Kidney (tissue), 14 donors: Measurements from ENCODE around the gene AP2B1. TPM values are rescaled to one million over a fixed set of nuclear protein-coding genes. Genes with fewer than 3 reads are reported as not detected.
A peak's percentile ranks its signal among the peaks of the same experiment; 100 is the strongest.

Experiments used
- DNase-seq, 5 donors: peaks; one replicate each; pipeline ENCODE4 v3.0.0-alpha.2; 2013 to 2020
- FAIRE-seq: peaks from 2 replicates; lab custom pipeline; 2012; peaks lifted over from hg19 to GRCh38; lab: Jason Lieb, UNC
- H3K27ac ChIP-seq, 2 donors: one replicate each; pipeline ENCODE4 v1.7.0; 2013; ENCODE audit warnings: low read depth in 2 of 2, low read length in 2 of 2, inconsistent platforms in 1 of 2
- H3K27me3 ChIP-seq: one replicate; pipeline ENCODE4 v1.7.1; 2013; ENCODE audit warnings: low read length, inconsistent platforms; ENCODE audit not compliant: control insufficient read depth, insufficient read depth
- H3K36me3 ChIP-seq, 3 donors: one replicate each; pipeline versions ENCODE4 v1.7.0 to v1.7.1; 2013; ENCODE audit warnings: low read length in 3 of 3, control low read depth in 1 of 3, inconsistent platforms in 1 of 3; ENCODE audit not compliant: insufficient read depth in 3 of 3, control insufficient read depth in 2 of 3
- H3K4me1 ChIP-seq, 3 donors: one replicate each; pipeline versions ENCODE4 v1.7.0 to v1.7.1; 2013; ENCODE audit warnings: low read length in 3 of 3, inconsistent platforms in 1 of 3, low read depth in 1 of 3; ENCODE audit not compliant: control insufficient read depth in 2 of 3, insufficient read depth in 2 of 3
- H3K4me3 ChIP-seq, 3 donors: one replicate each; pipeline versions ENCODE4 v1.7.0 to v1.8.1; 2013; ENCODE audit warnings: low read length in 3 of 3, control low read depth in 1 of 3, inconsistent platforms in 1 of 3
- H3K9ac ChIP-seq, 3 donors: one replicate each; pipeline versions ENCODE4 v1.7.0 to v1.7.1; 2013; ENCODE audit warnings: low read length in 3 of 3, control low read depth in 1 of 3, inconsistent platforms in 1 of 3
- H3K9me3 ChIP-seq, 3 donors: one replicate each; pipeline versions ENCODE4 v1.7.0 to v1.7.1; 2013; ENCODE audit warnings: low read length in 3 of 3, control low read depth in 1 of 3, inconsistent platforms in 1 of 3; ENCODE audit not compliant: control insufficient read depth in 2 of 3, insufficient read depth in 1 of 3
- CTCF ChIP-seq: IDR thresholded peaks from 3 replicates; pipeline ENCODE4 v1.5.1; 2012; ENCODE audit warnings: mild to moderate bottlenecking, moderate library complexity, borderline replicate concordance; ENCODE audit not compliant: insufficient read depth; ENCODE audit errors: extremely low read depth
- intact Hi-C: fragments of 100-400 bp; cut with DNase I; formaldehyde crosslinking; loops from one replicate; pipeline ENCODE4 v1.11.1; 2022
- polyA plus RNA-seq: library from polyadenylated mRNA; stranded (reverse); fragments of 350-450 nt; fragmentation: Illumina TruSeq; extraction: RNeasy Lipid Tissue Mini Kit (QIAGEN cat#74804); gene quantifications from one replicate; pipeline ENCODE4 v1.2.3, GENCODE V29; 2014; ENCODE audit warnings: low read depth, low replicate concordance; ENCODE audit not compliant: insufficient read depth
- total RNA-seq: library from RNA; stranded (reverse); fragmentation: NEBNext Ultra II Directional; extraction: Animal tissue kit (Norgen Biotek cat#: 25700); gene quantifications from one replicate; pipeline ENCODE4 v1.2.1, GENCODE V29; 2021
- donor health status: control.
- donor health status: control.
- donor health status: control.
- donor health status: control.
- donor health status: control.
- donor health status: DM: yes; HTN: yes; CAD: no.
- donor health status: Normal renal cell carcinoma (clear cell type).

Gene AP2B1
- total and polyA plus RNA-seq, 2 donors from 2014 or later, result 74.0 to 242 TPM

GRCh38 chr17:35617505-35617904, 30.4 kb downstream of the AP2B1 start:
- DNase-seq, result peak in 1 of 5 donors; percentile 12
- Histone ChIP-seq H3K4me3 (no peak overlapping the region), H3K9me3 (no peaks in the 10 kb centered on the region), H3K4me1 (peaks cover 0 to 16% (median 0%) of the 10 kb centered on the region in 3 donors), H3K36me3 (peaks cover 0 to 3% (median 0%) of the 10 kb centered on the region in 3 donors), H3K27ac (no peak overlapping the region), H3K9ac (no peak overlapping the region), H3K27me3 (no peaks in the 10 kb centered on the region)
- FAIRE-seq, result no peak
- intact Hi-C loops, result loop anchor here (10.0 kb wide), 1 partner anchor 127 kb away; no protein-coding TSS in a partner anchor
- no peak for TF ChIP-seq CTCF

- H3K9ac ChIP-seq, result no peak overlapping the region
- no peak overlapping the region for H3K27ac ChIP-seq
- no peak for TF ChIP-seq CTCF
- DNase-seq (no peak), FAIRE-seq (no peak)
- peaks cover 0 to 16% (median 0%) of the 10 kb centered on the region in 3 donors for H3K4me1 ChIP-seq
- intact Hi-C loops, result loop anchor here (10.0 kb wide), 1 partner anchor 126 kb away; no protein-coding TSS in a partner anchor
- H3K27me3 ChIP-seq, result no peaks in the 10 kb centered on the region
- H3K4me3 ChIP-seq, result no peak overlapping the region
- no peaks in the 10 kb centered on the region for H3K36me3 ChIP-seq
- H3K9me3 ChIP-seq, result no peaks in the 10 kb centered on the region
Observed at GRCh38 chr17:35618628-35619027, 31.5 kb downstream of the AP2B1 start.

GRCh38 chr17:35621768-35622167, 34.6 kb downstream of the AP2B1 start:
- no peak for TF ChIP-seq CTCF
- H3K27me3 ChIP-seq, result no peaks in the 10 kb centered on the region
- H3K4me1 ChIP-seq, result peaks cover 0 to 19% (median 0%) of the 10 kb centered on the region in 3 donors
- no peak for DNase-seq
- no peak overlapping the region for H3K4me3 ChIP-seq
- intact Hi-C loops, result no loop called here
- H3K9me3 ChIP-seq, result no peaks in the 10 kb centered on the region
- FAIRE-seq, result no peak
- no peak overlapping the region for H3K27ac ChIP-seq
- peaks cover 4 to 11% (median 9%) of the 10 kb centered on the region in 3 donors for H3K36me3 ChIP-seq
- H3K9ac ChIP-seq, result no peak overlapping the region

- H3K4me1 ChIP-seq, result peaks cover 0 to 7% (median 0%) of the 10 kb centered on the region in 3 donors
- no peak overlapping the region for H3K4me3 ChIP-seq
- H3K27me3 ChIP-seq, result no peaks in the 10 kb centered on the region
- H3K9me3 ChIP-seq, result no peaks in the 10 kb centered on the region
- peak; percentile 88 for FAIRE-seq
- no peak overlapping the region for H3K9ac ChIP-seq
- peak in 1 of 5 donors; percentile 30 for DNase-seq
- no peak overlapping the region for H3K27ac ChIP-seq
- intact Hi-C loops, result no loop called here
- peaks cover 10 to 20% (median 14%) of the 10 kb centered on the region in 3 donors for H3K36me3 ChIP-seq
- no peak for TF ChIP-seq CTCF
Observed at GRCh38 chr17:35627417-35627816, 40.3 kb downstream of the AP2B1 start.
